ENCODE measurements around the gene RAPGEF1. TPM values are rescaled to one million over a fixed set of nuclear protein-coding genes. Genes with fewer than 3 reads are reported as not detected.

RAPGEF1 gene
- total and polyA plus RNA-seq, 9 of the 15 experiments (the other 6 are each of a cell fraction or from before 2014, with no cell fraction given) = 0.06 to 44.1 (median 19.9) TPM

- TF ChIP-seq ZNF280B (CRISPR knock-in tag; IDR thresholded peaks at IDR 0.05) (no peak), ZNF518B (CRISPR knock-in tag; IDR thresholded peaks at IDR 0.05) (no peak), YY1 (IDR thresholded peaks at IDR 0.05; ENCODE audit: borderline replicate concordance in 1 of 3, control insufficient read depth in 1 of 3, extremely low read depth in 1 of 3, insufficient read depth in 3 of 3, insufficient read length in 1 of 3, insufficient replicate concordance in 2 of 3, low read depth in 1 of 3, low read length in 2 of 3) (peak in 1 of 3 experiments; percentile 23), ZNF785 (CRISPR knock-in tag; IDR thresholded peaks at IDR 0.05) (no peak), CHCHD3 (CRISPR knock-in tag; IDR thresholded peaks at IDR 0.05) (no peak), GABPB1 (CRISPR knock-in tag; IDR thresholded peaks at IDR 0.05) (peak; percentile 98), ZNF436 (CRISPR knock-in tag; IDR thresholded peaks at IDR 0.05) (no peak), CLOCK (CRISPR knock-in tag; IDR thresholded peaks at IDR 0.05; ENCODE audit: borderline replicate concordance) (no peak), ATF2 (CRISPR knock-in tag; IDR thresholded peaks at IDR 0.05) (no peak), SNIP1 (IDR thresholded peaks at IDR 0.05; ENCODE audit: low read depth) (no peak), NRF1 (conservative IDR thresholded peaks at IDR 0.05 in 1 of 2, IDR thresholded peaks at IDR 0.05 in 1 of 2) (peak; percentile 93 to 94), TARDBP (IDR thresholded peaks at IDR 0.05) (no peak), RBM15 (IDR thresholded peaks at IDR 0.05; ENCODE audit: insufficient read depth, low read length) (no peak), CREM (IDR thresholded peaks at IDR 0.05; ENCODE audit: low read depth) (peak; percentile 79), MLX (CRISPR knock-in tag; conservative IDR thresholded peaks at IDR 0.05) (no peak), NFATC3 (IDR thresholded peaks at IDR 0.05) (no peak)
Measured at GRCh38 chr9:131530920-131531832, 208.7 kb downstream of the RAPGEF1 start, which contains the start of gene UCK1 (continued).
